Nephron progenitor cell (in vitro differentiated cells): ENCODE data around the gene ACAD10.
"Not testable (repeated sequence)": the region's sequence is repeated elsewhere in the genome, so short reads cannot be mapped to it uniquely, and the experiment has no call there.

Experiments used
- DNase-seq: peaks from one replicate; pipeline ENCODE4 v3.0.0; 2021
- H3K27ac Mint-ChIP-seq: 2 replicates; pipeline ENCODE4 v1.8.0; 2021; ENCODE audit warnings: mild to moderate bottlenecking, moderate library complexity, mixed read lengths
- H3K27me3 Mint-ChIP-seq: 2 replicates; pipeline ENCODE4 v1.8.0; 2021; ENCODE audit warnings: mild to moderate bottlenecking, low read depth, mixed read lengths; ENCODE audit not compliant: poor library complexity
- H3K36me3 Mint-ChIP-seq: 2 replicates; pipeline ENCODE4 v1.8.0; 2021; ENCODE audit warnings: low read depth, mixed read lengths
- H3K4me1 Mint-ChIP-seq: 2 replicates; pipeline ENCODE4 v1.8.0; 2021; ENCODE audit warnings: mixed read lengths
- H3K4me3 Mint-ChIP-seq: 2 replicates; pipeline ENCODE4 v1.8.0; 2021; ENCODE audit warnings: mild to moderate bottlenecking, moderate library complexity, mixed read lengths
- H3K9me3 Mint-ChIP-seq: 2 replicates; pipeline ENCODE4 v1.8.0; 2021; ENCODE audit warnings: mild to moderate bottlenecking, moderate library complexity, mixed read lengths
- CTCF ChIP-seq: fragments of 200-600 bp; sonication (generic); IDR thresholded peaks from 2 replicates; pipeline ENCODE4 v1.5.0; 2021; ENCODE audit warnings: antibody characterized with exemption

ACAD10 gene

GRCh38 chr12:111715279-111715678 is 29.4 kb downstream of the ACAD10 start:
- H3K4me3 Mint-ChIP-seq = no peak overlapping the region
- DNase-seq = no peak
- no peaks in the 10 kb centered on the region for H3K4me1 Mint-ChIP-seq
- peaks cover 54% of the 10 kb centered on the region for H3K36me3 Mint-ChIP-seq
- H3K27me3 Mint-ChIP-seq = no peaks in the 10 kb centered on the region
- no peaks in the 10 kb centered on the region for H3K9me3 Mint-ChIP-seq
- TF ChIP-seq CTCF = no peak
- no peak overlapping the region for H3K27ac Mint-ChIP-seq

GRCh38 chr12:111719316-111719715 is 33.5 kb downstream of the ACAD10 start:
- H3K27ac Mint-ChIP-seq, H3K27me3 Mint-ChIP-seq, H3K4me1 Mint-ChIP-seq, H3K4me3 Mint-ChIP-seq, DNase-seq: not testable (repeated sequence)
- Mint-ChIP-seq H3K36me3 (peaks cover 62% of the 10 kb centered on the region), H3K9me3 (peaks cover 15% of the 10 kb centered on the region)

DNA sequence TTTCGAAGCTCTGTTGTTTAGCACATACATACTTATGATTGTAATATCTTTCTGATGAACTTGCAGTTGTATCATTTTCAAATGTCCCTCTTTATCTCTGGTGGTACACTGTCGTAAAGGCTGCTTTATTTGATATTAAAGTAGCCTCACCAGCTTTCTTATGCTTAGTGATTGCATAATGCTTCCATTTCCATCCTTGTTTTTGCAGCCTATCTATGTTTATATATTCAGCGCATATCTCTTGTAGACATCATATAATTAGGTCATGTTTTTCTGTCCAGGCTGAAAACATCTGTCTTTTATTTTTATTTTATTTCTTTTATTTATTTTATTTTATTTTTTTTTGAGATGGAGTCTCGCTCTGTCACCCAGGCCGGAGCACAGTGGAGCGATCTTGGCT is 34.6 kb downstream of the ACAD10 start:
- Mint-ChIP-seq H3K27me3 (peaks cover 3% of the 10 kb centered on the region), H3K9me3 (peaks cover 26% of the 10 kb centered on the region), H3K4me1 (no peaks in the 10 kb centered on the region), H3K36me3 (peaks cover 67% of the 10 kb centered on the region), H3K4me3 (no peak overlapping the region), H3K27ac (no peak overlapping the region)
- TF ChIP-seq CTCF = no peak
- DNase-seq = no peak

DNA sequence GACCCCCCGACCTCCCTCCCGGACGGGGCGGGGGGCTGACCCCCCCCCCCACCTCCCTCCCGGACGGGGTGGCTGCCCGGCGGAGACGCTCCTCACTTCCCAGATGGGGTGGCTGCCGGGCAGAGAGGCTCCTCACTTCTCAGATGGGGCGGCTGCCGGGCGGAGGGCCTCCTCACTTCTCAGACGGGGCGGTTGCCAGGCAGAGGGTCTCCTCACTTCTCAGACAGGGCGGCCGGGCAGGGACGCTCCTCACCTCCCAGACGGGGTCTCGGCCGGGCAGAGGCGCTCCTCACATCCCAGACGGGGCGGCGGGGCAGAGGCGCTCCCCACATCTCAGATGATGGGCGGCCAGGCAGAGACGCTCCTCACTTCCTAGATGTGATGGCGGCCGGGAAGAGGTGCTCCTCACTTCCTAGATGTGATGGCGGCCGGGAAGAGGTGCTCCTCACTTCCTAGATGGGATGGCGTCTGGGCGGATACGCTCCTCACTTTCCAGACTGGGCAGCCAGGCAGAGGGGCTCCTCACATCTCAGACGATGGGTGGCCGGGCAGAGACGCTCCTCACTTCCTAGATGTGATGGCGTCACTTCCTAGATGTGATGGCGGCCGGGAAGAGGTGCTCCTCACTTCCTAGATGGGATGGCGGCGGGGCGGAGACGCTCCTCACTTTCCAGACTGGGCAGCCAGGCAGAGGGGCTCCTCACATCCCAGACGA is 38.0 kb downstream of the ACAD10 start:
- H3K4me1 Mint-ChIP-seq, H3K4me3 Mint-ChIP-seq, H3K27me3 Mint-ChIP-seq, DNase-seq, H3K27ac Mint-ChIP-seq: not testable (repeated sequence)
- Mint-ChIP-seq H3K36me3 (peaks cover 74% of the 10 kb centered on the region), H3K9me3 (peaks cover 27% of the 10 kb centered on the region)

DNA sequence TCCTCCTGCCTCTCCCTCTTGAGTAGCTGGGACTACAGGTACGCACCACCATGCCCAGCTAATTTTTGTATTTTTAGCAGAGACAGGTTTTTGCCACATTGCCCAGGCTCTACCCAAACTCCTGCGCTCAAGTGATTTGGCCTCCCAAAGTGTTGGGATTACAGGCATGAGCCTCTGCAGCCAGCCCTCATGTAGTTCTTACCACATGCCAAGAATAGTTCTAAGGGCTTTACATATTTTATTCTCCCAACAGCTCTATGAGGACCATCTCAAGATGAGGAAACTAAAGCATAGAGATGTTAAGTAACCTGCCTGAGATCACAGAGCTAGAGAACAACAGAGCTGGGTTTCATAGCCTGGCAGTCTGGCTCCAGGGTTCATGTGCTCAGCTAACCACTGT is 42.9 kb downstream of the ACAD10 start:
- Mint-ChIP-seq H3K9me3 (peaks cover 17% of the 10 kb centered on the region), H3K27me3 (peaks cover 7% of the 10 kb centered on the region), H3K36me3 (peaks cover 66% of the 10 kb centered on the region), H3K4me1 (no peaks in the 10 kb centered on the region), H3K27ac (no peak overlapping the region), H3K4me3 (no peak overlapping the region)
- no peak for DNase-seq
- no peak for TF ChIP-seq CTCF

DNA sequence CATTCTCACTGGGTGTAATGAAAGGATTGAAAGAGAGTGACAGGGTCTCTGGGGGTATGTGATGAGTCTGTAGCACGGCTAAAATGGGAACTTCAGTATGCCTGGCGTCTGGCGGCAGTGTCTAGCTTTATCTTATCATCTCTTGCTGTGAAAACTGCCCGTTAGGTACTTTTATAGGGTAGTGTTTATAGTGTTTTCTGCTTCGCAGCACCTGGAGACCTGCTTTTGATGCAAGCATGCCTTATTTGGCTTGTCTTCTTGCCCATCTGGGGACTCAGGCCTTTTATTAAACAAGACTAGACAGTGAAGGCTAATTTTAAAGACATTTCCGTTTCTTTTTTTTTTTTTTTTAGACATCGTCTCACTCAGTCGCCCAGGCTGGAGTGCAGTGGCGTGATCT is 44.6 kb downstream of the ACAD10 start:
- Mint-ChIP-seq H3K9me3 (peaks cover 2% of the 10 kb centered on the region), H3K27ac (no peak overlapping the region), H3K36me3 (peaks cover 66% of the 10 kb centered on the region), H3K27me3 (peaks cover 4% of the 10 kb centered on the region), H3K4me1 (no peaks in the 10 kb centered on the region), H3K4me3 (no peak overlapping the region)
- no peak for TF ChIP-seq CTCF
- no peak for DNase-seq

DNA sequence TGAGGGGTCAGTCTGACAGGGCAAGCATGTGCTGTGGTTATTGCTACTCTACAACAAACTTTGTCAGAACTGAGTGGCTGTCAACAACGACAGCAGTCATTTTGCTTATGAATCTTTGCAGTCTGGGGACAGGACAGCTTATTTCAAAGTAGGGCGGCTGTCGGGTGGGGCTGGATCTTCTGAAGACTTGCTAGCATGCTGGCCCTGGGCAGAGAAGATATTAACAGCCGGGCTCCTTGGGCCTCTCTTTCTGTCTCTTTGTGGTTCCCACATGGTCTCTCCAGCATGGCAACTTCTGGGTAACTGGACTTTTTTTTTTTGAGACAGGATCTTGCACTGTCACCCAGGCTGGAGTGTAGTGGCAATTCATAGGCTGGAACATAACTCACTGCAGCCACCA is 46.9 kb downstream of the ACAD10 start:
- no peak for TF ChIP-seq CTCF
- H3K27me3 Mint-ChIP-seq = peaks cover 7% of the 10 kb centered on the region
- no peak overlapping the region for H3K4me3 Mint-ChIP-seq
- no peak for DNase-seq
- H3K27ac Mint-ChIP-seq = peak overlapping the region; percentile 36
- peaks cover 76% of the 10 kb centered on the region for H3K36me3 Mint-ChIP-seq
- H3K9me3 Mint-ChIP-seq = no peaks in the 10 kb centered on the region
- H3K4me1 Mint-ChIP-seq = no peaks in the 10 kb centered on the region
